ENCODE measurements around the gene ZDHHC20. TPM values are rescaled to one million over a fixed set of nuclear protein-coding genes. Genes with fewer than 3 reads are reported as not detected.

ZDHHC20 gene
- total and polyA plus RNA-seq, 2 of the 13 experiments (the other 11 are each of a cell fraction or from before 2014, with no cell fraction given) = 19.9 to 59.9 TPM

- intact Hi-C loops (cut with micrococcal nuclease; ENCODE audit: unreplicated experiment) = no loop called here
- Histone ChIP-seq H3K36me3 (replicated peaks in 1 of 2; ENCODE audit: control insufficient read depth in 1 of 2, insufficient read depth in 2 of 2, low read length in 2 of 2) (no peaks in the 10 kb centered on the region), H3K4me3 (replicated peaks in 1 of 3; ENCODE audit: insufficient read depth in 1 of 3, low read depth in 2 of 3, low read length in 3 of 3) (no peak overlapping the region), H3K79me2 (ENCODE audit: insufficient read depth, low read length) (peaks cover 3% of the 10 kb centered on the region), H4K20me1 (ENCODE audit: insufficient read depth, low read length) (no peaks in the 10 kb centered on the region), H3K4me2 (ENCODE audit: low read depth, low read length) (no peak overlapping the region), H3K9me3 (ENCODE audit: low read length) (no peaks in the 10 kb centered on the region), H3K27me3 (ENCODE audit: control insufficient read depth in 1 of 2, insufficient read depth in 2 of 2, low read length in 2 of 2) (no peaks in the 10 kb centered on the region; a peak in 1 of 5 replicates), H3K27ac (ENCODE audit: extremely low read length, insufficient read depth, low read length) (no peak overlapping the region), H3K9ac (ENCODE audit: insufficient read depth, low read depth, low read length) (no peak overlapping the region), H3K4me1 (ENCODE audit: insufficient read depth, low read length) (peaks cover 40% of the 10 kb centered on the region), H2AFZ (ENCODE audit: low read length) (no peak overlapping the region)
- ChIA-PET POLR2A (no interaction called here), CTCF (ENCODE audit: low intra/inter-chr PET ratio, low total read pairs) (no interaction called here)
- no peak for DNase-seq (ENCODE audit: low spot score)
- TF ChIP-seq FOXA3 (CRISPR knock-in tag; IDR thresholded peaks at IDR 0.05) (no peak), KAT7 (CRISPR knock-in tag; IDR thresholded peaks at IDR 0.05; ENCODE audit: borderline replicate concordance) (no peak), ZFP62 (CRISPR knock-in tag; IDR thresholded peaks at IDR 0.05) (no peak), DRAP1 (CRISPR knock-in tag; IDR thresholded peaks at IDR 0.05) (no peak), ZMAT3 (CRISPR knock-in tag; conservative IDR thresholded peaks at IDR 0.05) (no peak), BRCA1 (CRISPR knock-in tag; IDR thresholded peaks at IDR 0.05) (no peak)
- no peak for ATAC-seq
- BruUV-seq (replicated peaks) = no TSS peak
- no peak for FAIRE-seq
- in situ Hi-C loops (cut with HindIII; ENCODE audit: extremely low pct_ligation_motif_present, low pct_unique_long_range_greater_than_20kb) = no loop called here
Observed at GRCh38 chr13:21463424-21463823, 4.3 kb upstream of the ZDHHC20 start.

- intact Hi-C loops (cut with micrococcal nuclease; ENCODE audit: unreplicated experiment) (no loop called here), in situ Hi-C loops (cut with HindIII; ENCODE audit: extremely low pct_ligation_motif_present, low pct_unique_long_range_greater_than_20kb) (no loop called here)
- Histone ChIP-seq H2AFZ (ENCODE audit: low read length) (no peak overlapping the region), H3K4me1 (ENCODE audit: insufficient read depth, low read length) (peaks cover 49% of the 10 kb centered on the region), H4K20me1 (ENCODE audit: insufficient read depth, low read length) (peaks cover 15% of the 10 kb centered on the region; the same call in 1 of the 2 replicates), H3K4me3 (replicated peaks in 1 of 3; ENCODE audit: insufficient read depth in 1 of 3, low read depth in 2 of 3, low read length in 3 of 3) (no peak overlapping the region), H3K9ac (ENCODE audit: insufficient read depth, low read depth, low read length) (no peak overlapping the region), H3K9me3 (ENCODE audit: low read length) (no peaks in the 10 kb centered on the region), H3K27me3 (ENCODE audit: control insufficient read depth in 1 of 2, insufficient read depth in 2 of 2, low read length in 2 of 2) (no peaks in the 10 kb centered on the region; a peak in 1 of 5 replicates), H3K36me3 (replicated peaks in 1 of 2; ENCODE audit: control insufficient read depth in 1 of 2, insufficient read depth in 2 of 2, low read length in 2 of 2) (no peaks in the 10 kb centered on the region), H3K27ac (ENCODE audit: extremely low read length, insufficient read depth, low read length) (no peak overlapping the region), H3K79me2 (ENCODE audit: insufficient read depth, low read length) (peaks cover 25% of the 10 kb centered on the region), H3K4me2 (ENCODE audit: low read depth, low read length) (no peak overlapping the region; the same call in 1 of the 2 replicates)
- ChIA-PET POLR2A (no interaction called here), CTCF (ENCODE audit: low intra/inter-chr PET ratio, low total read pairs) (no interaction called here)
- no peak for DNase-seq (ENCODE audit: low spot score)
- no TSS peak for BruUV-seq (replicated peaks)
- 39% methylated on average over 3 of the region's 3 CpGs for WGBS (ENCODE audit: low lambda C conversion rate)
- ATAC-seq = no peak
- no peak for TF ChIP-seq TBX2 (CRISPR knock-in tag; IDR thresholded peaks at IDR 0.05; ENCODE audit: borderline replicate concordance)
- no peak for TF ChIP-seq ZSCAN12 (CRISPR knock-in tag; IDR thresholded peaks at IDR 0.05)
- no peak for TF ChIP-seq TCF7L2 (IDR thresholded peaks at IDR 0.05; ENCODE audit: low read depth, low read length)
- TF ChIP-seq ARID3A (IDR thresholded peaks at IDR 0.05; ENCODE audit: low read depth, low read length) = no peak
- no peak for TF ChIP-seq PHB2 (IDR thresholded peaks at IDR 0.05; ENCODE audit: partially characterized antibody)
- no peak for TF ChIP-seq ZBTB7B (CRISPR knock-in tag; IDR thresholded peaks at IDR 0.05)
- FAIRE-seq = no peak
Observed at GRCh38 chr13:21461131-21461530, 2.0 kb upstream of the ZDHHC20 start.
